Muscle layer of colon (tissue), 2 donors: ENCODE results near the gene CCDC107.

ENCODE experiments used
- H3K27ac ChIP-seq: one replicate; pipeline ENCODE4 v1.7.0; 2013; ENCODE audit warnings: low read depth, mild to moderate bottlenecking, low read length, moderate library complexity
- H3K27me3 ChIP-seq, 2 donors: one replicate each; pipeline ENCODE4 v1.7.0; 2013; ENCODE audit warnings: low read length in 2 of 2, mild to moderate bottlenecking in 2 of 2; ENCODE audit not compliant: insufficient read depth in 2 of 2, control insufficient read depth in 1 of 2
- H3K36me3 ChIP-seq: one replicate; pipeline ENCODE4 v1.7.0; 2013; ENCODE audit warnings: mild to moderate bottlenecking, low read length; ENCODE audit not compliant: insufficient read depth
- H3K4me1 ChIP-seq: one replicate; pipeline ENCODE4 v1.7.0; 2013; ENCODE audit warnings: mild to moderate bottlenecking, low read length; ENCODE audit not compliant: insufficient read depth
- H3K4me3 ChIP-seq, 2 donors: one replicate each; pipeline ENCODE4 v1.7.0; 2013; ENCODE audit warnings: low read length in 2 of 2, low read depth in 1 of 2, mild to moderate bottlenecking in 1 of 2, moderate library complexity in 1 of 2
- H3K9ac ChIP-seq: one replicate; pipeline ENCODE4 v1.7.0; 2013; ENCODE audit warnings: low read length
- H3K9me3 ChIP-seq: one replicate; pipeline ENCODE4 v1.7.0; 2013; ENCODE audit warnings: mild to moderate bottlenecking, low read length
- donor health status: abdominal sarcoma.
- donor health status: Adenocarcinoma of cecum.

The CCDC107 gene

GRCh38 chr9:35680331-35681105 lies 22.4 kb downstream of the CCDC107 start:
- Histone ChIP-seq H3K4me1 (peaks cover 53% of the 10 kb centered on the region), H3K27me3 (no peaks in the 10 kb centered on the region), H3K4me3 (no peak overlapping the region), H3K9me3 (no peaks in the 10 kb centered on the region), H3K36me3 (peaks cover 40% of the 10 kb centered on the region), H3K27ac (peak overlapping the region; percentile 63), H3K9ac (no peak overlapping the region)

- H3K4me1 ChIP-seq, result peaks cover 49% of the 10 kb centered on the region
- H3K27ac ChIP-seq, result peak overlapping the region; percentile 63
- H3K27me3 ChIP-seq, result no peaks in the 10 kb centered on the region
- no peak overlapping the region for H3K4me3 ChIP-seq
- H3K36me3 ChIP-seq, result peaks cover 50% of the 10 kb centered on the region
- no peaks in the 10 kb centered on the region for H3K9me3 ChIP-seq
- no peak overlapping the region for H3K9ac ChIP-seq
Measured at GRCh38 chr9:35681341-35682002, 23.4 kb downstream of the CCDC107 start.

- no peaks in the 10 kb centered on the region for H3K9me3 ChIP-seq
- peaks cover 47% of the 10 kb centered on the region for H3K4me1 ChIP-seq
- no peaks in the 10 kb centered on the region for H3K27me3 ChIP-seq
- H3K36me3 ChIP-seq, result peaks cover 56% of the 10 kb centered on the region
- peak overlapping the region; percentile 67 for H3K27ac ChIP-seq
- no peak overlapping the region for H3K4me3 ChIP-seq
- H3K9ac ChIP-seq, result no peak overlapping the region
Measured at GRCh38 chr9:35682051-35682450, 24.0 kb downstream of the CCDC107 start.

- H3K4me3 ChIP-seq, result peak overlapping the region in 1 of 2 donors; percentile 19
- no peak overlapping the region for H3K9ac ChIP-seq
- peaks cover 62% of the 10 kb centered on the region for H3K36me3 ChIP-seq
- peaks cover 47% of the 10 kb centered on the region for H3K4me1 ChIP-seq
- H3K27me3 ChIP-seq, result no peaks in the 10 kb centered on the region
- no peaks in the 10 kb centered on the region for H3K9me3 ChIP-seq
- H3K27ac ChIP-seq, result peak overlapping the region; percentile 67
Measured at GRCh38 chr9:35682520-35683315, 24.6 kb downstream of the CCDC107 start.

- Histone ChIP-seq H3K9ac (peak overlapping the region; percentile 77), H3K4me3 (peak overlapping the region in 1 of 2 donors; percentile 19), H3K27ac (peak overlapping the region; percentile 98), H3K36me3 (peaks cover 68% of the 10 kb centered on the region), H3K9me3 (no peaks in the 10 kb centered on the region), H3K27me3 (no peaks in the 10 kb centered on the region), H3K4me1 (peaks cover 47% of the 10 kb centered on the region)
Measured at GRCh38 chr9:35683323-35683722, 25.2 kb downstream of the CCDC107 start.

GRCh38 chr9:35684921-35685320 lies 26.8 kb downstream of the CCDC107 start:
- no peaks in the 10 kb centered on the region for H3K27me3 ChIP-seq
- peaks cover 78% of the 10 kb centered on the region for H3K36me3 ChIP-seq
- H3K9me3 ChIP-seq, result no peaks in the 10 kb centered on the region
- peak overlapping the region; percentile 48 to 75 for H3K4me3 ChIP-seq
- H3K9ac ChIP-seq, result peak overlapping the region; percentile 77
- peak overlapping the region; percentile 98 for H3K27ac ChIP-seq
- peaks cover 47% of the 10 kb centered on the region for H3K4me1 ChIP-seq

GRCh38 chr9:35685506-35685905 lies 27.4 kb downstream of the CCDC107 start:
- H3K4me3 ChIP-seq, result peak overlapping the region; percentile 48 to 75
- H3K27ac ChIP-seq, result peak overlapping the region; percentile 98
- H3K36me3 ChIP-seq, result peaks cover 78% of the 10 kb centered on the region
- H3K4me1 ChIP-seq, result peaks cover 42% of the 10 kb centered on the region
- H3K27me3 ChIP-seq, result no peaks in the 10 kb centered on the region
- peak overlapping the region; percentile 77 for H3K9ac ChIP-seq
- H3K9me3 ChIP-seq, result no peaks in the 10 kb centered on the region

- H3K9ac ChIP-seq, result peak overlapping the region; percentile 95
- H3K27ac ChIP-seq, result peak overlapping the region; percentile 98
- H3K4me3 ChIP-seq, result peak overlapping the region; percentile 75 to 99
- H3K27me3 ChIP-seq, result no peaks in the 10 kb centered on the region
- H3K9me3 ChIP-seq, result no peaks in the 10 kb centered on the region
- H3K4me1 ChIP-seq, result peaks cover 38% of the 10 kb centered on the region
- peaks cover 78% of the 10 kb centered on the region for H3K36me3 ChIP-seq
Measured at GRCh38 chr9:35686222-35687203, 28.4 kb downstream of the CCDC107 start.

- peak overlapping the region; percentile 98 for H3K27ac ChIP-seq
- H3K4me3 ChIP-seq, result peak overlapping the region; percentile 75 to 99
- H3K9ac ChIP-seq, result peak overlapping the region; percentile 95
- H3K9me3 ChIP-seq, result no peaks in the 10 kb centered on the region
- no peaks in the 10 kb centered on the region for H3K27me3 ChIP-seq
- peaks cover 70% of the 10 kb centered on the region for H3K36me3 ChIP-seq
- peaks cover 45% of the 10 kb centered on the region for H3K4me1 ChIP-seq
Measured at GRCh38 chr9:35687306-35687705, 29.2 kb downstream of the CCDC107 start.

- no peaks in the 10 kb centered on the region for H3K9me3 ChIP-seq
- peak overlapping the region; percentile 75 to 99 for H3K4me3 ChIP-seq
- H3K9ac ChIP-seq, result peak overlapping the region; percentile 95
- peaks cover 39% of the 10 kb centered on the region for H3K4me1 ChIP-seq
- H3K36me3 ChIP-seq, result peaks cover 62% of the 10 kb centered on the region
- H3K27me3 ChIP-seq, result no peaks in the 10 kb centered on the region
- peak overlapping the region; percentile 98 for H3K27ac ChIP-seq
Measured at GRCh38 chr9:35687972-35688557, 30.0 kb downstream of the CCDC107 start.
